HCT116 (cell line): ENCODE results near the gene HUWE1. TPM values are rescaled to one million over a fixed set of nuclear protein-coding genes. Genes with fewer than 3 reads are reported as not detected.

ENCODE experiments used
- ATAC-seq: fragments of 200-7000 bp; cut with Tn5 transposase; 2 replicates; pipeline ENCODE4 v1.9.1; 2020; ENCODE audit warnings: mild to moderate bottlenecking, moderate library complexity
- BruUV-seq: library from RNA; stranded (reverse); fragments of 400-500 nt; replicated peaks from 2 replicates; lab custom pipeline; 2021; lab: Mats Ljungman, UMichigan
- CTCF ChIA-PET: fragments of 300-600 bp; sonication (Branson Sonifier 250); formaldehyde crosslinking; loops from one replicate; lab custom pipeline; 2021; ENCODE audit warnings: antibody characterized with exemption; lab: Charles Lee
- POLR2A ChIA-PET: fragments of 300-600, 350-600 bp; sonication (Branson Sonifier 250); formaldehyde crosslinking; loops from one replicate; lab custom pipeline; 2021; ENCODE audit warnings: antibody characterized with exemption; lab: Charles Lee
- RAD21 ChIA-PET, 2 experiments: fragments of 300-600 bp; sonication (Branson Sonifier 250); formaldehyde crosslinking; loops; one replicate each; lab custom pipeline; 2023; ENCODE audit warnings: low total read pairs in 2 of 2; ENCODE audit not compliant: uncharacterized antibody in 2 of 2, unreplicated experiment in 2 of 2, low non-redundant PET in 1 of 2; lab: Charles Lee
- DNase-seq: peaks from one replicate; pipeline ENCODE4 v3.0.0-alpha.2; 2010; ENCODE audit warnings: low read depth, low spot score
- H2AFZ ChIP-seq: fragments of 200-600 bp; shearing (Covaris generic), sonication (generic); 2 replicates; pipeline ENCODE4 v1.6.1; 2017; ENCODE audit warnings: low read depth, mixed run types, mixed read lengths, antibody characterized with exemption, low read length; ENCODE audit not compliant: poor library complexity, severe bottlenecking
- H3K27ac ChIP-seq: 2 replicates; pipeline ENCODE4 v1.5.1; 2012; ENCODE audit warnings: low read depth, low read length
- H3K27me3 ChIP-seq: fragments of 200-600 bp; sonication (generic); 2 replicates; pipeline ENCODE4 v1.6.1; 2016; ENCODE audit warnings: mixed run types, low read length, mixed read lengths; ENCODE audit not compliant: insufficient read depth
- H3K36me3 ChIP-seq, 2 experiments: fragments of 200-500 bp in 1 of 2; fragments of 200-600 bp in 1 of 2; sonication (Bioruptor generic) in 1 of 2; sonication (generic) in 1 of 2; 2 replicates each; pipeline versions ENCODE4 v1.5.1 to v1.6.1; 2014 to 2016; ENCODE audit warnings: low read length in 2 of 2, inconsistent platforms in 1 of 2, mixed read lengths in 1 of 2, mixed run types in 1 of 2; ENCODE audit not compliant: insufficient read depth in 2 of 2, control insufficient read depth in 1 of 2
- H3K4me1 ChIP-seq, 2 experiments: fragments of 200-600 bp in 1 of 2; sonication (generic) in 1 of 2; 2 replicates each; pipeline versions ENCODE4 v1.5.1 to v1.6.1; 2012 to 2017; ENCODE audit warnings: low read length in 2 of 2, inconsistent platforms in 1 of 2, mild to moderate bottlenecking in 1 of 2, mixed read lengths in 1 of 2, mixed run types in 1 of 2, moderate library complexity in 1 of 2; ENCODE audit not compliant: insufficient read depth in 2 of 2, control insufficient read depth in 1 of 2
- H3K4me2 ChIP-seq: fragments of 200-600 bp; sonication (generic); 2 replicates; pipeline ENCODE4 v1.6.1; 2017; ENCODE audit warnings: mixed run types, low read length, mixed read lengths
- H3K4me3 ChIP-seq, 2 experiments: fragments of 200-600 bp in 1 of 2; sonication (generic) in 1 of 2; replicated peaks in 1 of 2; 2 replicates each; pipeline ENCODE4 v1.5.1; 2011 to 2016; ENCODE audit warnings: low read length in 2 of 2, control low read depth in 1 of 2, low read depth in 1 of 2, mild to moderate bottlenecking in 1 of 2, mixed read lengths in 1 of 2, mixed run types in 1 of 2
- H3K79me2 ChIP-seq: fragments of 200-600 bp; sonication (generic); 2 replicates; pipeline ENCODE4 v1.6.1; 2017; ENCODE audit warnings: mild to moderate bottlenecking, mixed run types, low read length, moderate library complexity, mixed read lengths; ENCODE audit not compliant: insufficient read depth
- H3K9ac ChIP-seq: fragments of 200-600 bp; sonication (generic); 2 replicates; pipeline ENCODE4 v1.6.1; 2016; ENCODE audit warnings: low read length, mixed read lengths
- H3K9me2 ChIP-seq: fragments of 200-600 bp; sonication (generic), shearing (Covaris generic); 2 replicates; pipeline ENCODE4 v1.6.1; 2017; ENCODE audit warnings: mixed run types, mild to moderate bottlenecking, moderate library complexity; ENCODE audit not compliant: insufficient read depth
- H3K9me3 ChIP-seq, 2 experiments: fragments of 200-500 bp in 1 of 2; fragments of 200-600 bp in 1 of 2; sonication (Bioruptor generic) in 1 of 2; sonication (generic) in 1 of 2; 2 replicates each; pipeline ENCODE4 v1.6.1; 2014 to 2017; ENCODE audit warnings: low read length in 2 of 2, mixed read lengths in 2 of 2, inconsistent platforms in 1 of 2, low read depth in 1 of 2, mild to moderate bottlenecking in 1 of 2, mixed run types in 1 of 2, moderate library complexity in 1 of 2; ENCODE audit not compliant: control insufficient read depth in 1 of 2, insufficient read depth in 1 of 2
- H4K20me1 ChIP-seq: fragments of 200-600 bp; sonication (generic), shearing (Covaris generic); 2 replicates; pipeline ENCODE4 v1.6.1; 2017; ENCODE audit warnings: mixed run types, mild to moderate bottlenecking, moderate library complexity; ENCODE audit not compliant: insufficient read depth
- ATF3 ChIP-seq: IDR thresholded peaks from 2 replicates; pipeline ENCODE4 v1.6.1; 2012
- CBX3 ChIP-seq: IDR thresholded peaks from 2 replicates; pipeline ENCODE4 v1.6.1; 2012; ENCODE audit warnings: low read depth
- CEBPB ChIP-seq: IDR thresholded peaks from 2 replicates; pipeline ENCODE4 v1.6.1; 2012; ENCODE audit warnings: low read depth
- CTCF ChIP-seq, 3 experiments: fragments of 200-600 bp in 1 of 3; sonication (generic) in 1 of 3; IDR thresholded peaks in 2 of 3; conservative IDR thresholded peaks in 1 of 3; 2 replicates each; pipeline ENCODE4 v1.5.1; 2012 to 2017; ENCODE audit warnings: low read depth in 2 of 3, low read length in 2 of 3, antibody characterized with exemption in 1 of 3, borderline replicate concordance in 1 of 3, control low read depth in 1 of 3, mild to moderate bottlenecking in 1 of 3, mixed read lengths in 1 of 3, mixed run types in 1 of 3, moderate library complexity in 1 of 3; ENCODE audit not compliant: insufficient read depth in 1 of 3
- EGR1 ChIP-seq: IDR thresholded peaks from 2 replicates; pipeline ENCODE4 v1.6.1; 2012; ENCODE audit warnings: low read depth
- ELF1 ChIP-seq: IDR thresholded peaks from 2 replicates; pipeline ENCODE4 v1.6.1; 2012; ENCODE audit warnings: low read depth, borderline replicate concordance
- FOSL1 ChIP-seq: IDR thresholded peaks from 2 replicates; pipeline ENCODE4 v1.6.1; 2012; ENCODE audit warnings: low read depth
- POLR2A ChIP-seq: IDR thresholded peaks from 2 replicates; pipeline ENCODE4 v1.7.0; 2011; ENCODE audit warnings: borderline replicate concordance; ENCODE audit not compliant: insufficient read depth, insufficient read length; ENCODE audit errors: extremely low read depth
- POLR2AphosphoS5 ChIP-seq: IDR thresholded peaks from 2 replicates; pipeline ENCODE4 v1.6.1; 2011; ENCODE audit warnings: mild to moderate bottlenecking, low read depth, low read length, moderate library complexity
- RAD21 ChIP-seq: IDR thresholded peaks from 2 replicates; pipeline ENCODE4 v1.6.1; 2012; ENCODE audit warnings: low read depth, mild to moderate bottlenecking
- SIN3A ChIP-seq: IDR thresholded peaks from 2 replicates; pipeline ENCODE4 v1.6.1; 2012; ENCODE audit warnings: low read depth
- TCF7L2 ChIP-seq: IDR thresholded peaks from 2 replicates; pipeline ENCODE4 v1.7.0; 2011; ENCODE audit warnings: borderline replicate concordance, inconsistent platforms; ENCODE audit not compliant: insufficient read depth, insufficient read length; ENCODE audit errors: extremely low read depth
- YY1 ChIP-seq: IDR thresholded peaks from 2 replicates; pipeline ENCODE4 v1.6.1; 2011; ENCODE audit warnings: low read length, low read depth, moderate library complexity, mild to moderate bottlenecking; ENCODE audit not compliant: insufficient replicate concordance; ENCODE audit errors: extremely low read depth
- ZFX ChIP-seq: fragments of 450-650 bp; IDR thresholded peaks from 2 replicates; pipeline ENCODE4 v1.6.1; 2017
- intact Hi-C: fragments of 100-400 bp; cut with micrococcal nuclease; formaldehyde crosslinking; loops from 2 replicates; pipeline ENCODE4 v1.10.0; 2022
- total RNA-seq: library from RNA; stranded (reverse); gene quantifications from one replicate; pipeline ENCODE4 v1.2.1, GENCODE V29; 2021; ENCODE audit not compliant: unreplicated experiment

Gene HUWE1
- total RNA-seq, 1 experiment from 2014 or later: 197 TPM

DNA sequence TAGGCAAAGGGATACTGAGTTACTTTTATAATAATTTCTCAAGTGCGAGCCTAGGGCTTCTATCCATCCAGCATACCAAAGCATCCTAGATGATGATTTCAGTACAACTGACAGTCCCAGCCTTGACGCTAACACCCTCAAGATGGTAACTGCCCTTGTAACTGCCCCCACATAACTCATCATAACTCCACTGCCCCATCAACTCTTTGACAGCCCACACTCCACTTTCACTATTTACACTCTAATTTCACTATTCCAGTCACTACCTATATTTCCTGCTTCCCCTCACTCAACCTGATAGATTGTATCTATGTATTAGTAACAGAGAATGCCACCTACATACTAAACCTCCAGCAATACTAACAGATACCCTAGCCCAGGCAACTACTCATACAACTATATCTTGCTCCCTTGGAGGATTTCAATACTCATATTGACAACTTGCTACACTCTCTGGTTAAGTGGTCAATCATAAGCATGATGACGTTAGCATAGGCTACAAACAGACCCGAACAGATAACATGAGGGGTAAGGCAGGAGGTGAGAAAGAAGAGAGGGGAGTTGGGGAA is 65.0 kb downstream of the HUWE1 start:
- Histone ChIP-seq H3K27me3 (no peaks in the 10 kb centered on the region), H3K4me1 (no peaks in the 10 kb centered on the region), H4K20me1 (no peaks in the 10 kb centered on the region), H3K27ac (no peak overlapping the region)
- POLR2A ChIA-PET: no interaction called here
- TF ChIP-seq TCF7L2: no peak
- TF ChIP-seq POLR2AphosphoS5: no peak
- TF ChIP-seq CTCF (IDR thresholded peaks at IDR 0.05 in 2 of 3, conservative IDR thresholded peaks at IDR 0.05 in 1 of 3; ENCODE audit: borderline replicate concordance in 1 of 3, insufficient read depth in 1 of 3, low read depth in 2 of 3, low read length in 2 of 3): no peak
- no peak for TF ChIP-seq ATF3
- TF ChIP-seq, all 23 proteins: peak for 0
- Histone ChIP-seq H3K4me3 (no peak overlapping the region), H3K9me3 (no peaks in the 10 kb centered on the region), H3K9me2 (no peaks in the 10 kb centered on the region), H3K36me3 (peaks cover 24 to 42% of the 10 kb centered on the region in 2 experiments; a peak in 3 of 4 replicates), H2AFZ (no peak overlapping the region), H3K79me2 (peaks cover 54% of the 10 kb centered on the region), H3K4me2 (no peak overlapping the region), H3K9ac (no peak overlapping the region)
- ChIA-PET RAD21 (no interaction called here), CTCF (no interaction called here)
- no peak for ATAC-seq
- intact Hi-C loops: no loop called here
- BruUV-seq: no TSS peak
- DNase-seq: no peak

GRCh38 chrX:53616946-53617345 is 69.6 kb downstream of the HUWE1 start:
- Histone ChIP-seq H3K4me1 (no peaks in the 10 kb centered on the region), H3K9ac (no peak overlapping the region), H4K20me1 (no peaks in the 10 kb centered on the region), H3K4me2 (no peak overlapping the region), H3K4me3 (no peak overlapping the region), H3K27me3 (no peaks in the 10 kb centered on the region), H3K36me3 (peaks cover 31 to 46% of the 10 kb centered on the region in 2 experiments), H3K9me2 (no peaks in the 10 kb centered on the region), H3K27ac (no peak overlapping the region), H3K9me3 (no peaks in the 10 kb centered on the region), H3K79me2 (peaks cover 59% of the 10 kb centered on the region), H2AFZ (no peak overlapping the region)
- intact Hi-C loops: no loop called here
- ChIA-PET RAD21 (no interaction called here), CTCF (no interaction called here), POLR2A (no interaction called here)
- ATAC-seq: no peak
- no TSS peak for BruUV-seq
- DNase-seq: no peak
- no peak for TF ChIP-seq FOSL1
- TF ChIP-seq ATF3: no peak
- TF ChIP-seq ELF1: no peak
- no peak for TF ChIP-seq CTCF (IDR thresholded peaks at IDR 0.05 in 2 of 3, conservative IDR thresholded peaks at IDR 0.05 in 1 of 3; ENCODE audit: borderline replicate concordance in 1 of 3, insufficient read depth in 1 of 3, low read depth in 2 of 3, low read length in 2 of 3)
- TF ChIP-seq POLR2A: no peak
- TF ChIP-seq CBX3: no peak
- TF ChIP-seq ZFX: no peak
- TF ChIP-seq SIN3A: no peak
- no peak for TF ChIP-seq EGR1
- no peak for TF ChIP-seq YY1
- TF ChIP-seq RAD21: no peak
- TF ChIP-seq CEBPB: no peak
- TF ChIP-seq POLR2AphosphoS5: no peak
- TF ChIP-seq TCF7L2: no peak
